H1 (cell line): ENCODE results near the gene CAMK2D. TPM values are rescaled to one million over a fixed set of nuclear protein-coding genes. Genes with fewer than 3 reads are reported as not detected.

Experiments
- CTCF ChIA-PET: fragments of 300-600 bp; sonication (Branson Sonifier 250); formaldehyde crosslinking; loops from one replicate; lab custom pipeline; 2021; ENCODE audit not compliant: partially characterized antibody; lab: Charles Lee
- POLR2A ChIA-PET: fragments of 300-600 bp; sonication (Branson Sonifier 250); formaldehyde crosslinking; loops from one replicate; lab custom pipeline; 2021; ENCODE audit warnings: inconsistent platforms; ENCODE audit not compliant: partially characterized antibody; lab: Charles Lee
- DNase-seq, 2 experiments: peaks; one replicate each; pipeline versions ENCODE4 v3.0.0 to v3.0.0-alpha.2; 2010 to 2022; ENCODE audit warnings: low spot score in 2 of 2, low read depth in 1 of 2, mixed read lengths in 1 of 2
- FAIRE-seq: peaks from 2 replicates; lab custom pipeline; 2011; peaks lifted over from hg19 to GRCh38; lab: Jason Lieb, UNC
- H2AFZ ChIP-seq: 2 replicates; pipeline ENCODE4 v1.8.1; 2012; ENCODE audit warnings: low read length, inconsistent platforms
- H2AK5ac ChIP-seq: 2 replicates; pipeline ENCODE4 v1.6.1; 2013; ENCODE audit warnings: low read depth, low read length
- H2BK120ac ChIP-seq: replicated peaks from 2 replicates; pipeline ENCODE3; 2013; ENCODE audit warnings: low read depth, low read length, inconsistent platforms
- H2BK12ac ChIP-seq: 2 replicates; pipeline ENCODE4 v1.6.1; 2013; ENCODE audit warnings: low read depth, low read length
- H2BK15ac ChIP-seq: 2 replicates; pipeline ENCODE4 v1.6.1; 2013; ENCODE audit warnings: low read length
- H2BK20ac ChIP-seq: 2 replicates; pipeline ENCODE4 v1.6.1; 2013; ENCODE audit warnings: low read length
- H2BK5ac ChIP-seq: 2 replicates; pipeline ENCODE4 v1.6.1; 2013; ENCODE audit warnings: low read depth, low read length
- H3K14ac ChIP-seq: 2 replicates; pipeline ENCODE4 v1.6.1; 2013; ENCODE audit warnings: inconsistent platforms; ENCODE audit not compliant: insufficient read length
- H3K18ac ChIP-seq: 2 replicates; pipeline ENCODE4 v1.6.1; 2013; ENCODE audit warnings: low read length; ENCODE audit errors: extremely low read depth
- H3K23ac ChIP-seq: 2 replicates; pipeline ENCODE4 v1.6.1; 2013; ENCODE audit warnings: inconsistent platforms; ENCODE audit not compliant: insufficient read length
- H3K23me2 ChIP-seq: 2 replicates; pipeline ENCODE4 v1.6.1; 2013; ENCODE audit warnings: low read depth, low read length
- H3K27ac ChIP-seq: 2 replicates; pipeline ENCODE4 v1.6.1; 2011; ENCODE audit warnings: low read depth, low read length, inconsistent platforms
- H3K27me3 ChIP-seq, 4 experiments: replicated peaks in 1 of 4; 1 replicate in 1 of 4; 2 replicates in 3 of 4; pipeline versions ENCODE4 v1.6.1 to v1.8.1; 2011 to 2013; ENCODE audit warnings: low read length in 3 of 4, mild to moderate bottlenecking in 3 of 4, inconsistent platforms in 2 of 4, mixed read lengths in 2 of 4, moderate library complexity in 1 of 4; ENCODE audit not compliant: control insufficient read depth in 3 of 4, insufficient read depth in 3 of 4; ENCODE audit errors: extremely low read depth in 1 of 4
- H3K36me3 ChIP-seq, 4 experiments: 2 replicates each; pipeline versions ENCODE4 v1.6.1 to v1.8.1; 2011 to 2013; ENCODE audit warnings: mild to moderate bottlenecking in 4 of 4, low read length in 3 of 4, moderate library complexity in 2 of 4, control low read depth in 1 of 4, inconsistent platforms in 1 of 4; ENCODE audit not compliant: insufficient read depth in 4 of 4, control insufficient read depth in 2 of 4
- H3K4ac ChIP-seq: replicated peaks from 2 replicates; pipeline ENCODE3; 2013; ENCODE audit warnings: low read length, low read depth, mixed read lengths, inconsistent platforms; ENCODE audit not compliant: insufficient read length
- H3K4me1 ChIP-seq, 4 experiments: replicated peaks in 1 of 4; 1 replicate in 1 of 4; 2 replicates in 3 of 4; pipeline versions ENCODE4 v1.6.1 to v1.8.1; 2011 to 2013; ENCODE audit warnings: low read length in 3 of 4, inconsistent platforms in 2 of 4, mixed read lengths in 1 of 4; ENCODE audit not compliant: insufficient read depth in 4 of 4, control insufficient read depth in 3 of 4
- H3K4me2 ChIP-seq, 2 experiments: 2 replicates each; pipeline versions ENCODE4 v1.6.1 to v1.8.1; 2011 to 2013; ENCODE audit warnings: low read depth in 2 of 2, low read length in 2 of 2, control low read depth in 1 of 2, inconsistent platforms in 1 of 2, mild to moderate bottlenecking in 1 of 2; ENCODE audit not compliant: insufficient read depth in 1 of 2
- H3K4me3 ChIP-seq, 4 experiments: fragments of 200-600, 300-600 bp in 1 of 4; sonication (generic), shearing (Covaris generic), sonication (Bioruptor Twin) in 1 of 4; 2 replicates each; pipeline versions ENCODE4 v1.5.1 to v1.8.1; 2011 to 2016; ENCODE audit warnings: low read length in 4 of 4, low read depth in 3 of 4, control low read depth in 2 of 4, inconsistent platforms in 2 of 4, mild to moderate bottlenecking in 2 of 4, mixed read lengths in 1 of 4, moderate library complexity in 1 of 4; ENCODE audit not compliant: insufficient read depth in 2 of 4; ENCODE audit errors: extremely low read depth in 1 of 4
- H3K56ac ChIP-seq: replicated peaks from 2 replicates; pipeline ENCODE3; 2013; ENCODE audit warnings: low read depth, mild to moderate bottlenecking, mixed read lengths, low read length, inconsistent platforms; ENCODE audit not compliant: insufficient read length
- H3K79me1 ChIP-seq: 2 replicates; pipeline ENCODE4 v1.6.1; 2013; ENCODE audit warnings: low read depth, low read length, control low read depth
- H3K79me2 ChIP-seq, 2 experiments: 2 replicates each; pipeline versions ENCODE4 v1.6.1 to v1.8.1; 2012 to 2013; ENCODE audit warnings: low read length in 2 of 2, mild to moderate bottlenecking in 2 of 2, inconsistent platforms in 1 of 2; ENCODE audit not compliant: insufficient read depth in 2 of 2, control insufficient read depth in 1 of 2
- H3K9ac ChIP-seq, 4 experiments: replicated peaks in 1 of 4; 1 replicate in 1 of 4; 2 replicates in 3 of 4; pipeline versions ENCODE4 v1.6.1 to v1.8.1; 2011 to 2013; ENCODE audit warnings: low read depth in 3 of 4, low read length in 3 of 4, control low read depth in 2 of 4, mild to moderate bottlenecking in 2 of 4, moderate library complexity in 2 of 4, inconsistent platforms in 1 of 4; ENCODE audit errors: extremely low read depth in 1 of 4
- H3K9me3 ChIP-seq, 2 experiments: 2 replicates each; pipeline versions ENCODE4 v1.6.1 to v1.8.1; 2012 to 2013; ENCODE audit warnings: mild to moderate bottlenecking in 2 of 2, moderate library complexity in 2 of 2, control low read depth in 1 of 2, inconsistent platforms in 1 of 2, low read depth in 1 of 2, low read length in 1 of 2, mixed read lengths in 1 of 2; ENCODE audit not compliant: insufficient read depth in 2 of 2
- H4K20me1 ChIP-seq, 2 experiments: replicated peaks in 1 of 2; 2 replicates each; pipeline versions ENCODE3 to v1.8.1; 2011 to 2013; ENCODE audit warnings: inconsistent platforms in 2 of 2, low read length in 2 of 2, mild to moderate bottlenecking in 1 of 2; ENCODE audit not compliant: insufficient read depth in 2 of 2, control insufficient read depth in 1 of 2
- H4K5ac ChIP-seq: 2 replicates; pipeline ENCODE4 v1.6.1; 2013; ENCODE audit warnings: low read length, low read depth, mixed read lengths, inconsistent platforms; ENCODE audit not compliant: insufficient read length
- H4K8ac ChIP-seq: 2 replicates; pipeline ENCODE4 v1.8.0; 2013; ENCODE audit warnings: mild to moderate bottlenecking, moderate library complexity, low read length, inconsistent platforms; ENCODE audit not compliant: insufficient read depth; ENCODE audit errors: extremely low read depth
- H4K91ac ChIP-seq: replicated peaks from 2 replicates; pipeline ENCODE3; 2013; ENCODE audit warnings: low read length, mixed read lengths, inconsistent platforms; ENCODE audit not compliant: insufficient read length
- CHD2 ChIP-seq: IDR thresholded peaks from 2 replicates; pipeline ENCODE4 v1.6.1; 2012; ENCODE audit warnings: low read length, improper control_type of control experiment
- E2F6 ChIP-seq: IDR thresholded peaks from 2 replicates; pipeline ENCODE4 v1.6.1; 2012; ENCODE audit warnings: inconsistent platforms
- GTF2F1 ChIP-seq: IDR thresholded peaks from 2 replicates; pipeline ENCODE4 v1.6.1; 2012; ENCODE audit warnings: low read depth, low read length, improper control_type of control experiment, borderline replicate concordance
- HDAC6 ChIP-seq: IDR thresholded peaks from one replicate; pipeline ENCODE4 v1.7.1; 2012; ENCODE audit warnings: low read depth, mild to moderate bottlenecking, inconsistent platforms, low read length, moderate library complexity
- JUND ChIP-seq: IDR thresholded peaks from 2 replicates; pipeline ENCODE4 v1.6.1; 2011; ENCODE audit warnings: mild to moderate bottlenecking, improper control_type of control experiment, low read length
- KDM1A ChIP-seq: fragments of 200-600, 300-600 bp; sonication (generic); IDR thresholded peaks from 2 replicates; pipeline ENCODE4 v1.7.1; 2016; ENCODE audit warnings: mild to moderate bottlenecking, low read length, borderline replicate concordance
- RAD21 ChIP-seq, 2 experiments: IDR thresholded peaks in 1 of 2; conservative IDR thresholded peaks in 1 of 2; 2 replicates each; pipeline ENCODE4 v1.6.1; 2011; ENCODE audit warnings: low read depth in 2 of 2, low read length in 2 of 2, improper control_type of control experiment in 1 of 2, inconsistent platforms in 1 of 2, mild to moderate bottlenecking in 1 of 2, moderate library complexity in 1 of 2
- RFX5 ChIP-seq: IDR thresholded peaks from 2 replicates; pipeline ENCODE4 v1.6.1; 2011; ENCODE audit warnings: low read depth, low read length, improper control_type of control experiment, borderline replicate concordance
- SIN3A ChIP-seq, 2 experiments: IDR thresholded peaks in 1 of 2; conservative IDR thresholded peaks in 1 of 2; 2 replicates each; pipeline ENCODE4 v1.6.1; 2011 to 2012; ENCODE audit warnings: low read length in 2 of 2, improper control_type of control experiment in 1 of 2, low read depth in 1 of 2, mild to moderate bottlenecking in 1 of 2
- SRF ChIP-seq: IDR thresholded peaks from 2 replicates; pipeline ENCODE4 v1.6.1; 2011; ENCODE audit warnings: mild to moderate bottlenecking, low read depth, low read length, moderate library complexity
- TBP ChIP-seq: IDR thresholded peaks from 2 replicates; pipeline ENCODE4 v1.6.1; 2011; ENCODE audit warnings: low read depth, low read length, improper control_type of control experiment
- USF2 ChIP-seq: IDR thresholded peaks from 2 replicates; pipeline ENCODE4 v1.6.1; 2011; ENCODE audit warnings: low read length, improper control_type of control experiment
- WGBS, 2 experiments: shearing (Covaris generic) in 1 of 2; methylation state at CpG; one replicate each; pipeline versions ENCODE4 v1.1.6 to v1.1.7; 2013 to 2015; ENCODE audit warnings: low lambda C conversion rate in 2 of 2, mixed read lengths in 2 of 2, inconsistent platforms in 1 of 2, low coverage in 1 of 2, missing lambda C conversion rate in 1 of 2; ENCODE audit not compliant: insufficient replicate concordance in 2 of 2, insufficient coverage in 1 of 2, insufficient read length in 1 of 2; ENCODE audit errors: extremely low coverage in 1 of 2, missing lambda C conversion rate in 1 of 2; 5-methylcytosine and 5-hydroxymethylcytosine counted together
- polyA plus RNA-seq, 7 experiments: library from polyadenylated mRNA; depleted of rRNA in 3 of 7; stranded (reverse) in 5 of 7; unstranded in 2 of 7; fragments of >200 nt in 5 of 7; fragments of 200-250 nt in 2 of 7; gene quantifications; 1 replicate in 5 of 7; 2 replicates in 1 of 7; 4 replicates in 1 of 7; pipeline versions ENCODE4 v1.2.1 to v1.2.3, GENCODE V29; 2011 to 2013; ENCODE audit warnings: missing spikeins in 2 of 7, mixed read lengths in 2 of 7
- total RNA-seq: library from RNA; stranded (reverse); fragmentation: NEBNext Ultra II Directional; extraction: Animal tissue kit (Norgen Biotek cat#: 25700); gene quantifications from 2 replicates; pipeline ENCODE4 v1.2.1, GENCODE V29; 2021

The CAMK2D gene
- total and polyA plus RNA-seq, 2 of the 8 experiments (the other 6 are each of a cell fraction or from before 2014, with no cell fraction given) = 3.2 to 7.0 TPM

- FAIRE-seq = no peak
- peaks cover 8 to 10% of the 10 kb centered on the region in 2 experiments for H3K9me3 ChIP-seq
- CTCF ChIA-PET = interaction anchor here (0.7 kb wide), 1 partner anchor 48 kb away, joined by 3 read pairs; no protein-coding TSS in a partner anchor
- TF ChIP-seq KDM1A = no peak
- no peak for TF ChIP-seq E2F6
- TF ChIP-seq RFX5 = no peak
- no peak for TF ChIP-seq SRF
- TF ChIP-seq CHD2 = no peak
- no peak for TF ChIP-seq SIN3A (conservative IDR thresholded peaks at IDR 0.05 in 1 of 2, IDR thresholded peaks at IDR 0.05 in 1 of 2; ENCODE audit: low read depth in 1 of 2, low read length in 2 of 2)
- no peak for TF ChIP-seq TBP
- TF ChIP-seq HDAC6 = no peak
- TF ChIP-seq JUND = no peak
- TF ChIP-seq RAD21 (IDR thresholded peaks at IDR 0.05 in 1 of 2, conservative IDR thresholded peaks at IDR 0.05 in 1 of 2; ENCODE audit: low read depth in 2 of 2, low read length in 2 of 2) = no peak
- no peak for TF ChIP-seq USF2
- no peak for TF ChIP-seq GTF2F1
Observed at GRCh38 chr4:113499696-113500095, 261.8 kb downstream of the CAMK2D start.

More at GRCh38 chr4:113499696-113500095, 261.8 kb downstream of the CAMK2D start:
- H2BK20ac ChIP-seq = no peak overlapping the region
- no peak overlapping the region for H4K5ac ChIP-seq
- no peak overlapping the region for H2BK12ac ChIP-seq
- no peak overlapping the region for H2BK120ac ChIP-seq
- no peak overlapping the region for H3K4me3 ChIP-seq
- no peak overlapping the region for H3K56ac ChIP-seq
- H4K8ac ChIP-seq = no peak overlapping the region
- H3K4me2 ChIP-seq = no peak overlapping the region
- no peaks in the 10 kb centered on the region for H3K79me1 ChIP-seq
- H2BK15ac ChIP-seq = no peak overlapping the region
- H3K27ac ChIP-seq = no peak overlapping the region
- H4K20me1 ChIP-seq = no peaks in the 10 kb centered on the region
- POLR2A ChIA-PET = no interaction called here
- no peak overlapping the region for H3K23ac ChIP-seq
- no peak overlapping the region for H3K18ac ChIP-seq
- no peak overlapping the region for H4K91ac ChIP-seq
- no peak overlapping the region for H3K4ac ChIP-seq
- H3K36me3 ChIP-seq = peaks cover 0 to 7% (median 0%) of the 10 kb centered on the region in 4 experiments; a peak in 2 of 8 replicates
- no peaks in the 10 kb centered on the region for H3K27me3 ChIP-seq
- WGBS, 2 experiments = 76% methylated on average over 1 of the region's 1 CpG; no CpG with 5 or more reads in 1 of the 2 experiments
- no peak overlapping the region for H3K14ac ChIP-seq
- no peak overlapping the region for H3K9ac ChIP-seq
- H3K4me1 ChIP-seq = no peaks in the 10 kb centered on the region
- H2BK5ac ChIP-seq = no peak overlapping the region
- no peak for DNase-seq
- H3K79me2 ChIP-seq = no peaks in the 10 kb centered on the region
- no peaks in the 10 kb centered on the region for H3K23me2 ChIP-seq
- no peak overlapping the region for H2AK5ac ChIP-seq
- no peak overlapping the region for H2AFZ ChIP-seq
